BLaER1 treated with 17β-estradiol and CSF1 and Interleukin-3, amounts not matched to agents 10 nM and 100 nM (cell line): ENCODE measurements around the gene GALNT12.

Experiments
- H3K27ac ChIP-seq, 11 experiments: shearing (Covaris generic); formaldehyde crosslinking; 2 replicates each; pipeline ENCODE4 v1.8.1; 2022
- H3K27me3 ChIP-seq, 11 experiments: shearing (Covaris generic); formaldehyde crosslinking; 2 replicates each; pipeline ENCODE4 v1.8.1; 2022
- H3K36me3 ChIP-seq, 11 experiments: shearing (Covaris generic); formaldehyde crosslinking; 2 replicates each; pipeline ENCODE4 v1.8.1; 2022
- H3K4me1 ChIP-seq, 10 experiments: shearing (Covaris generic); formaldehyde crosslinking; 2 replicates each; pipeline ENCODE4 v1.8.1; 2022
- H3K4me2 ChIP-seq, 11 experiments: shearing (Covaris generic); formaldehyde crosslinking; 2 replicates each; pipeline ENCODE4 v1.8.1; 2022
- H3K4me3 ChIP-seq, 10 experiments: shearing (Covaris generic); formaldehyde crosslinking; 2 replicates each; pipeline ENCODE4 v1.8.1; 2022
- H3K9ac ChIP-seq, 11 experiments: shearing (Covaris generic); formaldehyde crosslinking; 2 replicates each; pipeline ENCODE4 v1.8.1; 2022
- H3K9me3 ChIP-seq, 11 experiments: shearing (Covaris generic); formaldehyde crosslinking; replicated peaks in 1 of 11; 2 replicates each; pipeline ENCODE4 v1.8.1; 2022
- H4K20me1 ChIP-seq, 11 experiments: shearing (Covaris generic); formaldehyde crosslinking; 2 replicates each; pipeline ENCODE4 v1.8.1; 2022
- Cebpa-rat ChIP-seq, 11 experiments: shearing (Covaris generic); IDR thresholded peaks; 2 replicates each; pipeline ENCODE4 v1.8.1; 2022

Gene GALNT12

GRCh38 chr9:98882569-98882923 lies 75.1 kb downstream of the GALNT12 start:
- Histone ChIP-seq H3K4me1 (peaks cover 9 to 15% (median 13%) of the 10 kb centered on the region in 10 experiments), H3K36me3 (no peaks in the 10 kb centered on the region), H3K9ac (no peak overlapping the region), H3K4me3 (no peak overlapping the region), H3K9me3 (no peaks in the 10 kb centered on the region), H3K27me3 (peaks cover 0 to 22% (median 0%) of the 10 kb centered on the region in 11 experiments; a peak in 4 of 22 replicates), H3K27ac (no peak overlapping the region), H4K20me1 (no peaks in the 10 kb centered on the region), H3K4me2 (no peak overlapping the region)
- TF ChIP-seq Cebpa-rat (IDR thresholded peaks at IDR 0.05): no peak

DNA sequence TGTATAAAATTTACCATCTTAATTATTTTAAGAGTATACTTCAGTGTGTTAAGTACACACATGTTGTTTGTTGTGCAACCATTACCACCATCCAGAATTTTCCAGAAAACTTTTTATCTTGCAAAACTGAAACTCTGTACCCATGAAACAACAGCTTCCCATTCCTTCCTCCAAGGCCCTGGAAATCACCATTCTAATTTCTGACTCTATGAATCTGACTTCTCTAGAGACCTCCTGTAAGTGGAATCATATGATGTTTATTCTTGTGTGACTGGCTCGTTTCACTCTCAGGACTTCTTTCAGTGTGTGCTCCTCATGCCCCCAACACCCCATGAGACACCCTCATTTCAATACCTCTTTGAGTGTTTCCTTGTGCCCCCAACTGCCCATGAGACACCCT lies 75.8 kb downstream of the GALNT12 start:
- Histone ChIP-seq H3K27ac (no peak overlapping the region), H3K4me3 (no peak overlapping the region), H3K9me3 (no peaks in the 10 kb centered on the region), H3K27me3 (peaks cover 0 to 22% (median 0%) of the 10 kb centered on the region in 11 experiments; a peak in 4 of 22 replicates), H3K4me1 (peaks cover 9 to 17% (median 13%) of the 10 kb centered on the region in 10 experiments), H4K20me1 (no peaks in the 10 kb centered on the region), H3K36me3 (no peaks in the 10 kb centered on the region), H3K4me2 (0 out of 22 replicates have a peak overlapping the region, but pooled peaks of 1 of the 11 experiments have one; percentile 2), H3K9ac (no peak overlapping the region)
- no peak for TF ChIP-seq Cebpa-rat (IDR thresholded peaks at IDR 0.05)

- H4K20me1 ChIP-seq: no peaks in the 10 kb centered on the region
- no peak overlapping the region; a peak in 1 of 22 replicates for H3K4me2 ChIP-seq
- H3K9me3 ChIP-seq: no peaks in the 10 kb centered on the region
- no peak overlapping the region for H3K9ac ChIP-seq
- H3K27ac ChIP-seq: no peak overlapping the region
- no peak overlapping the region for H3K4me3 ChIP-seq
- H3K27me3 ChIP-seq: peaks cover 0 to 34% (median 0%) of the 10 kb centered on the region in 11 experiments; a peak in 4 of 22 replicates
- H3K36me3 ChIP-seq: no peaks in the 10 kb centered on the region
- TF ChIP-seq Cebpa-rat (IDR thresholded peaks at IDR 0.05): no peak
- H3K4me1 ChIP-seq: peaks cover 9 to 17% (median 13%) of the 10 kb centered on the region in 10 experiments
Measured at GRCh38 chr9:98884849-98885248, 77.4 kb downstream of the GALNT12 start.

GRCh38 chr9:98885575-98886295 lies 78.3 kb downstream of the GALNT12 start:
- H3K4me2 ChIP-seq: peak overlapping the region in 1 of 11 experiments; percentile 81; a peak in 2 of 22 replicates
- TF ChIP-seq Cebpa-rat (IDR thresholded peaks at IDR 0.05): no peak

DNA sequence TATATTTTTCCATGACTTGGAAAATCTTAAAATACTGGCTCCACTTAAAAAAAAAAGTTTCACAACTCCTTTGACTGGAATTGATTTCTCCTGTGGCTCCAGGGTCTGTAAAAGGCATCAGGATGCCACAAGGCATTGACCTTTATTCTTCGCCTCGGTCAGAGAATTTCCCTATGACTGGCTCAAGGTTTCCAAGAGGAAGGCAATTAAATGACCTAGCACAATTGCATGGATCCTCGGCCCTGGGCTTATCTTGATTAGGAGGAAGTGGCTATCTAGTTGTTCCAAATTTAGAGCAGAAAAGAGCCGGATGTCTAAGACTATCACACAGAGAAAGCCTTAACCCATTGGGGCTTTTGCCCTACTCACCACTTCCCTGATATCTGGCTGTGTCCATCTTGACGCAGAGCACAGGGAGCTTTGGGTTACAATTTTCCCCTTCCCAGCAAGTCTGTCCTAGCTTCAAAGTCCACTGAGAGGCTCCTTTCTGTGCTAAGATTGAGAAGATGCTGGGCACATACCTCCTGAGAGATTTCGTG lies 79.3 kb downstream of the GALNT12 start:
- no peak for TF ChIP-seq Cebpa-rat (IDR thresholded peaks at IDR 0.05)
- peak overlapping the region; percentile 23 to 84 (median 62) for H3K4me2 ChIP-seq
- no peaks in the 10 kb centered on the region for H3K36me3 ChIP-seq
- peak overlapping the region in 7 of 11 experiments; percentile 10 to 72 (median 50); a peak in 9 of 22 replicates for H3K27ac ChIP-seq
- no peaks in the 10 kb centered on the region for H4K20me1 ChIP-seq
- peaks cover 0 to 34% (median 0%) of the 10 kb centered on the region in 11 experiments; a peak in 4 of 22 replicates for H3K27me3 ChIP-seq
- no peak overlapping the region for H3K4me3 ChIP-seq
- peaks cover 9 to 17% (median 13%) of the 10 kb centered on the region in 10 experiments for H3K4me1 ChIP-seq
- H3K9me3 ChIP-seq: no peaks in the 10 kb centered on the region
- H3K9ac ChIP-seq: peak overlapping the region in 4 of 11 experiments; percentile 16 to 55 (median 29); a peak in 5 of 22 replicates

More at GRCh38 chr9:98885575-98886295, 78.3 kb downstream of the GALNT12 start:
- Histone ChIP-seq H3K9me3 (no peaks in the 10 kb centered on the region), H3K4me3 (no peak overlapping the region), H3K27ac (no peak overlapping the region), H3K27me3 (peaks cover 0 to 34% (median 0%) of the 10 kb centered on the region in 11 experiments; a peak in 4 of 22 replicates), H3K36me3 (no peaks in the 10 kb centered on the region), H3K4me1 (peaks cover 9 to 17% (median 13%) of the 10 kb centered on the region in 10 experiments), H4K20me1 (no peaks in the 10 kb centered on the region), H3K9ac (no peak overlapping the region)

- H3K4me2 ChIP-seq: peak overlapping the region in 1 of 11 experiments; percentile 81; a peak in 1 of 22 replicates
- H3K27me3 ChIP-seq: peaks cover 0 to 38% (median 0%) of the 10 kb centered on the region in 11 experiments; a peak in 4 of 22 replicates
- no peak overlapping the region for H3K4me3 ChIP-seq
- no peak overlapping the region for H3K9ac ChIP-seq
- no peak overlapping the region for H3K27ac ChIP-seq
- H3K4me1 ChIP-seq: peaks cover 9 to 17% (median 13%) of the 10 kb centered on the region in 10 experiments
- TF ChIP-seq Cebpa-rat (IDR thresholded peaks at IDR 0.05): no peak
- no peaks in the 10 kb centered on the region for H3K36me3 ChIP-seq
- H3K9me3 ChIP-seq: no peaks in the 10 kb centered on the region
- no peaks in the 10 kb centered on the region for H4K20me1 ChIP-seq
Measured at GRCh38 chr9:98887918-98888510, 80.5 kb downstream of the GALNT12 start.

DNA sequence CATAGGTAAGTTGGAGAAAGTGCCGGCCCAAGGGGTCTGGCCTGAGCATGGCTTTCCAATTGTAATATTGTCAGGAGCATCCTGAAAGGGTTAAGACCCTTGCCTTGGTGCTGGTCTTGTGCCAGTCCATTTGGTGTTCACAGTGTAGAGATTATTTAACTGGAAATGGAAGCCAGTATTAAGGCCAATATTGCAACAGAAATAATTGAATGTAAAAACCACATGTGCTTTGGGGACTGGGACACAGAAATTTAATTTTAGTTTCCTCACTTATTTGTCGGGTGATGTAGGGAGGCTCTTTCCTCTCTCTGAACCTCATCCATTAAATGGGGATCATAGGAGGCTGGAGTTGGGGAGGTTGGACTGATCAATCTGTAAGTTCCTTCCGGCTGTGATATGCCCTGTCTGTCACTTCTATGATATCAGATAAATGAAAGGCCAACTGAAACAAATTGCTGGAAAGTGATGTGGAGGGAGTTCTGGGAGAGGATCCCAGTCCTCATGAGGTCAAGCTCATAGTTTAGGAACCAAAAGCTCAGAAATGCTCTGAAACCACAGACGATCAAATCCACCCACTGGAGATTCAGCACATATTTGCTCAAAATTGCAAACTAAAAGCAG lies 81.4 kb downstream of the GALNT12 start:
- no peak overlapping the region for H3K4me2 ChIP-seq
- TF ChIP-seq Cebpa-rat (IDR thresholded peaks at IDR 0.05): no peak
- peaks cover 0 to 32% (median 0%) of the 10 kb centered on the region in 11 experiments; a peak in 4 of 22 replicates for H3K27me3 ChIP-seq
- H3K27ac ChIP-seq: no peak overlapping the region
- H3K4me1 ChIP-seq: peaks cover 9 to 17% (median 12%) of the 10 kb centered on the region in 10 experiments
- H3K4me3 ChIP-seq: no peak overlapping the region
- no peaks in the 10 kb centered on the region for H3K36me3 ChIP-seq
- no peaks in the 10 kb centered on the region for H4K20me1 ChIP-seq
- H3K9ac ChIP-seq: no peak overlapping the region
- no peaks in the 10 kb centered on the region for H3K9me3 ChIP-seq

DNA sequence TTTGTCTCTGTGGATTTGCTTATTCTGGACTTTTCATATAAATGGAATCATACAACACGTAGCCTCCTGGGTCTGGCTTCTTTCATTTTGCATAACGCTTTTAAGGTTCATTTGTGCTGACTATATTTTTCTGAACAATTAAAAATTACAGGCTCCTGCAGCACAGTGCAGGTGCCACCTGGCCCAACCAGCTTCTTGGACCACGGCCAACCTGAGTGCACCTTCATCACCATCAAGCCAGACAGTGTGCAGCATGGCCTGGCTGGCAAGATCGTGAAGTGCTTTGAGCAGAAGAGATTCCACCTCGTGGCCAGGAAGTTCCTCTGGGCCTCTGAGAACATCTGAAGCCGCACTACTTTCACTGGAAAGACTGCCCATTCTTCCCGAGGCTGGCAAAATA lies 82.8 kb downstream of the GALNT12 start:
- TF ChIP-seq Cebpa-rat (IDR thresholded peaks at IDR 0.05): no peak
- no peaks in the 10 kb centered on the region for H4K20me1 ChIP-seq
- peaks cover 0 to 4% (median 0%) of the 10 kb centered on the region in 11 experiments; a peak in 2 of 22 replicates for H3K9me3 ChIP-seq
- peaks cover 0 to 25% (median 0%) of the 10 kb centered on the region in 11 experiments; a peak in 3 of 22 replicates for H3K27me3 ChIP-seq
- no peak overlapping the region for H3K9ac ChIP-seq
- no peak overlapping the region for H3K4me3 ChIP-seq
- H3K36me3 ChIP-seq: no peaks in the 10 kb centered on the region
- H3K4me1 ChIP-seq: peaks cover 9 to 17% (median 12%) of the 10 kb centered on the region in 10 experiments
- H3K4me2 ChIP-seq: no peak overlapping the region
- no peak overlapping the region for H3K27ac ChIP-seq
